NCI-H2196 treated with DMSO at 0.1 percent for 48 hours (cell line): Measurements from ENCODE around the gene ATP5F1E.
"Not testable (repeated sequence)": the region's sequence is repeated elsewhere in the genome, so short reads cannot be mapped to it uniquely, and the experiment has no call there.

Experiments
- DNase-seq: peaks from one replicate; lab custom pipeline; 2025; ENCODE audit not compliant: unreplicated experiment; lab: John Stamatoyannopoulos, UW

The ATP5F1E gene

GRCh38 chr20:58992911-58993310, 39.2 kb downstream of the ATP5F1E start:
- no peak for DNase-seq

DNA sequence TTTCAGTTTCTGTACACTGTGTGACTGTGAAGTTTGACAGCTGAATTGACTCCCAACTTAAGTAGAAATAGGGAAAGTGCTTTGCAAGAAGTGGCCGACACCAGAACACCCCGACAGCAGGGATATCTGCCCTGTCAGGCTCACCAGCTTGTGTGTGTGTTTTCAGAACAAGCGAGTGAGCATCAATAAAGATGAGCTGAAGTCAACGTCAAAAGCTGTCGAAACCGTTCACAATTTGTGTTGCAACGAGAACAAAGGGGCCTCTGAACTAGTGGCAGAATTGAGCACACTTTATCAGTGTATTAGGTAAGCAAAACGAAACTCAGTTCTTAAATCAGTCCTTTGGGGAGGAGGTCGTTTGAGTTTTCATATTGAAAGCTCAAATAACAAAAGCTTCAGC, 40.4 kb downstream of the ATP5F1E start:
- DNase-seq, result no peak

DNA sequence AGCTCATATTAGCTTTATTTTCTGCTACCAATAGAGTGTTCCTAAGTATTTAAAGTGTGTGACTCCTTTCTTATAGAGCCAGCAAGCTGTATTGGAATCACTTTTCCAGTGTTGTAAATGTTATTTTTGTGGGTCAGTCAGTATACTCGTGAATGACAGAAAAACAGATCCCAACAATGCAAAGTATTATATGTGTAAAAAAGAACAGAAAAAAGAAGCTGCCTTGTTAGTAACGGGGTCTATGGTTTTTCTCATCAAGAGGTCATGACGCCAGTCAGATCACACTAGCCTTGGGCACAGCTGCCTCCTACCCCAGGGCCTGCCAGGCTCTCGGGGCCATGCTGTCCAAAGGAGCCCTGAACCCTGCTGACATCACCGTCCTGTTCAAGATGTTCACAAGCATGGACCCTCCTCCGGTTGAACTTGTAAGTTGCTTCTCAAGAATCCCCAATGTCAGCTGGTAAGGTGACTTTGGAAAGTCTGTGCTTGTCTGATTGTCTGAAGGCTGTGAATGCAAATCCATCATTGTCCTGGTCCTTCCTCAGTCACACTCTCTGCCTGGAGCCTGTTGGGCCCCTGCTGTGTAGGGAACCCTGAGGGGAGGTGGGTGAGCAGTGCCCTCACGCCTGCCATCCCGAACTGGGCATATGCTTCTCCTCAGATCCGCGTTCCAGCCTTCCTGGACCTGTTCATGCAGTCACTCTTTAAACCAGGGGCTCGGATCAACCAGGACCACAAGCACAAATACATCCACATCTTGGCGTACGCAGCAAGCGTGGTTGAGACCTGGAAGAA, 41.3 kb downstream of the ATP5F1E start:
- DNase-seq, result no peak

DNA sequence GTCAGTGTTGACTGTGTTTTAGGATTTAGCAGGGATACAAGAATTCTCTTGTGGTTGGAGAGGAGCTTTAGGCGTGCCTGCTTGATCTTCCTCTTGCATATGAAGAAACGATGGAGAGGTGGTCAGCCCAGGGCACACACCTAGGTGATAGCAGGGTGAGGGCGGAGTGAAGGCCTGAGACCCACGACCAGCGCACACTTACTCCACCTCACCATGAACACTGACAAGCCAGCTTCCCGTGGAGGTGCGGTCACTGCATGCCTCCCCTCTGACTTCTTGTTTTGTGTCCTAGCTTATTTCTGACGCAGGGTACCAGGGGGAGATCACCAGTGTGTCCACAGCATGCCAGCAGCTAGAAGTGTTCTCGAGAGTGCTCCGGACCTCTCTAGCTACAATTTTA, 42.9 kb downstream of the ATP5F1E start:
- DNase-seq, result no peak

DNA sequence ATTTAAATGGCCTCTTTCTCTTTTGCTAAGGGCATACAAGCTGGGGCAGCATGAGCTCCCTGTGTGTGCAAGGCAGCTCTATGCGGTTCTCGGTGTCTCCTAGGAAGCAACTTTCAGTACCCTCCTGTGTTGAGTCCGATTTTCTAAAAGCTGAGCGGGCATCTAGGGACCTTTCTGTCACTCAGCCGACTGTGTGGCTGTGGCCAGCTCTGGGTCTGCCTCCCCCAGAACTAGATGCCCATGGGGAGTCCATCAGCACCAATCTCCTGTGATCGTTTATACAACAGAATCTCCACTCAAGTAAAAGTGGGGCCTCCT, 43.6 kb downstream of the ATP5F1E start:
- DNase-seq, result no peak

DNA sequence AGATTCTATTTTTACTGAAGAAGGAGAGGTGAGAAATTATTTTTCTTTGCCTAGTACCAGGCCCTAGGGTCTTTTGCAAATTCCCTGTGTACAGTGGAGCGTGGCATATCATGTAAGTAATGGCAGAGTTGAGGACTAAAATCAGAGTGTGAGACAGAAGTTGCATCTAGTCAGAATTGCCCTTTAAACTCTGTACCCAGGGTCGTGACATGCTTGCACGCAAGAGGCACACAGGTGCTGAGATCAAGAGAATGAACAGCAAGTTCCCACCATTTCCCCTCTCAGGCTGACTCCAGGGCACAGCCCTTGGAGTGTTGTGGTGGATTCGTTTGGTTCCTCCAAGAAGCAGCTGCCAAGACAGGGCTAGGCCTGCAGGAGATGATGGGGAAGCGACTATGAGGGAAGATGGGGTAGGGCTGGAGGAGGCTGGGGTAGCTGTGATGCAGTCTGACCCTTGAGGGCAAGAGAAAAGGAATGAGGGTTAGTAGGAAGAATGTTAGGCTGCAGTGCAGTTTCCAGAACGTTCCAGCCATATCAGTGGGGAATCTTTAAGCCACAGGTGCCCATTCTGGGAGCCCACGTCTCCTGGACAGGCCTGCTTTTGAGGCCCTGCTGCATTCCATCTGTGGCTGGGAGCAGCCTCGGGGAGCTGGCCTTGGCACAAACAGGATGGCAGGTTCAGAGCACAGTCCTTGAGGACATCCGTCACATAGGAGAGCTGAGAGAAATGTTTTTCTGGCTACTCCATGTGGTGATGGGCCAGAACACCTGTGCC, 44.2 kb downstream of the ATP5F1E start:
- DNase-seq, result no peak

DNA sequence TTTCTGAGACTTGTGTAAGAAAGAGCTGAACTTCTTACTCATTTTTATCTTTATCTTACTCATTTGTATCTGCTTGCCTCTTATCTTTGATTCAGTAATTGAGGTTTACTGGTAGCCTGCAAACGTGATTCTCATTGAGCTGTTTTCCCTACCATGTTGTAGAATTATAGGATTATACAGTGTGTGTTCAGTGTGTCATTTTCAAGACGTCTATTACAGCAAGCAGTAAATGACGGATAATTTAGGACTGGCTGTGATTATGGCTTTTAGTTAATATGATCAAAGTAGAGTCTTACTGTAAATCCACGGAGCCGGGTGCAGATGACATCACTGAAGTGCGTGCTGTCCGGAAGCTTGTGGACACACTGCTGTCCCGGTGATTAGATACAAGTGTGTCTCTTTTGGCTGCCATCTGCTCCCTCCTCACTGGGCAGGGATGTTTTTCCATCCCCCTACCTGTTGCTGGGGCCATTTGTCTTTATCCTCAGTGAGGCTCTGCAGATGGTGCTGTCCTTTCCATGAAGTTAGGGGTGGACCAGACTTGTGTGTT, 45.1 kb downstream of the ATP5F1E start:
- no peak for DNase-seq

GRCh38 chr20:58986286-58986967, 45.7 kb downstream of the ATP5F1E start:
- DNase-seq, result no peak

GRCh38 chr20:58985656-58986055, 46.5 kb downstream of the ATP5F1E start:
- no peak for DNase-seq

DNA sequence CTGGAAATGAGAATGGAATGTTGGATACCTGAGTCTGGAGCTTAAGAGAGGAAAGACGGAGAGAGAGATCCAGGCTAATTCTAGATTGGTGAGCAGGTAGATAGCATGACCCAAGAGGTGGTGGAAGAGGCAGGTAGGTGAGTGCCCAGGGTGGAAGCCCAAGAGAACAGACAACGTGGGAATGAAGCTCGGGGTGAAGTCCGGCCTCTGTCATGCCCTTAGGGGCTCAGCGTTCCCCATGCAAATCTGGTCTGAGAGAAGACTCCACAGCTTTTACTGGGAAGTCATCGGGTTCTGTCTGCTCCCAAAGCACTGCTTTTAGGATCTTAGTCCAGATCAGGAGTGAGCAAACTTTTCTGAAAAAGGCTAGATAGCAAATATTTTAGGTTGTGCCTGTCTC, 47.4 kb downstream of the ATP5F1E start:
- DNase-seq, result no peak

- not testable (repeated sequence) for DNase-seq
Measured at GRCh38 chr20:58983115-58983468, 49.0 kb downstream of the ATP5F1E start.

GRCh38 chr20:58982406-58983114, 49.6 kb downstream of the ATP5F1E start:
- DNase-seq, result no peak

DNA sequence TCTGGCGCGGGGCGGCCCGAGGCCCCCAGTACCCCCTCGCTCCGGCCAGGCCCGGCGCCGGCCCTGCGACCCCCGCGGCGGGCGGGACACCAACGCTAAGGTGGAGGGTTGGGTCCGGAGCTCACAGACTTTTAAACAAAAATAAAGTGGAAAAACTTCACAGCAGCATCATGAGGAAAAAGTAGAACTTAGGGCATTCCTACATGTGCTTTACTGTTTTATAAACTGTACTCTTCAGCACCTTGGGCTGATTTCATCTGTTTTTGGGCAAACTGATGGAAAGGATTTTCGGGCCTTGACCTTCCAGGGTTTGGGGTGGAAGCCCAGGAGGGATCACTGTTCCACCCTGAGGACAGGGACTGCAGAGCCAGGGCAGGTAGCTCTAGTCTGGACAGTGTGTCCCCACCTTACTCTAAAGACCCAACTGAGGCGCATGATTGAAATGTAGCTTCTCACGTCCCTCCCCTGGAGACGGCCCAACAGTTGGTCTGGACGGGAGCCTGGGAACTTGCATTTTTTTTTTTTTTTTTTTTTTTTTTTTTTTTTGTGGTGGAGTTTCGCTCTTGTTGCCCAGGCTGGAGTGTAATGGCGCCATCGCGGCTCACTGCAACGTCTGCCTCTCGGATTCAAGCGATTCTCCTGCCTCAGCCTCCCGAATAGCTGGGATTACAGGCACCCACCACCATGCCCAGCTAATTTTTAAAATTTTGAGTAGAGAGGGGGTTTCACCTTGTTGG, 50.3 kb downstream of the ATP5F1E start:
- no peak for DNase-seq

DNA sequence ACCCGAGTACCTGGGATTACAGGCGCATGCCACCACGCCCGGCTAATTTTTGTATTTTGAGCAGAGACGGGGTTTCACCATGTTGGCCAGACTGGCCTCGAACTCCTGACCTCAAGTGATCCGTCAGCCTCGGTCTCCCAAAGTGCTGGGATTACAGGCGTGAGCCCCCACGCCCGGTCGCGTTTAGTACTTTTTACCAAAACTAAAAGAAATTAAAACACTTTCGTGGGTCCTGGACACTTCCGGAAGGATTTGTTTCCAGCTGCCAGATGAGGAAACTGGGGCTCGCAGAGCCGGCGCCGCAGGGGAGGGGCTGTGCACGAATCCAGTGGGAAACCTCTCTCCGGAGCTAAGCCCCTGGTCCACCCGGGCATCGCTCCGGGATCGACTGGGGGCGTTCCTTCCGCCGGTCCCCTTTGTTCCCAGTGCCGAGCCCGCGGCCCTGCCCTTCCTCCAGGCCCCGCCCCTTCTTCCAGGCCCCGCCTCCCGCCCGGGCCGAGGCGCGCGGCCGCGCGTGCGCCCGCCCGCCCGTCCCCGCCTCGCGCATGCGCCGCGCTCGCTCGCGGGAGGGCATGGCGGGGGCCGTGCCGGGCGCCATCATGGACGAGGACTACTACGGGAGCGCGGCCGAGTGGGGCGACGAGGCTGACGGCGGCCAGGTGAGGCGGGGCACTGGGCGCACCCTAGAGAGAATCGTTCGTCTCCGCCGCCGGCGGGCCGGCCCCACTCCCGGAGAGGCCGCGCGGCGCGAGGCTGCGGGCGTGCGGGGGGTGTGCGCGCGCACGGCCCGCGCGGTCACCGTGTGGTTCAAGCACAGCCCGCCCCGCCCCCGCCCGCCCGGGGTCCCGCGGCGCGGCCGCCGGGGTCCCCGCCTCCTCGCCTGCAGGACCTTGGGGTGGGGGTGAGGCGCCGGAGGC, 51.2 kb downstream of the ATP5F1E start, which contains the start of gene NELFCD:
TSS of gene NELFCD (plus strand) at position 546 of the 917 bp plus-strand sequence. CDS start at position 600, 54 bp downstream.
- DNase-seq, result peak; percentile 75

DNA sequence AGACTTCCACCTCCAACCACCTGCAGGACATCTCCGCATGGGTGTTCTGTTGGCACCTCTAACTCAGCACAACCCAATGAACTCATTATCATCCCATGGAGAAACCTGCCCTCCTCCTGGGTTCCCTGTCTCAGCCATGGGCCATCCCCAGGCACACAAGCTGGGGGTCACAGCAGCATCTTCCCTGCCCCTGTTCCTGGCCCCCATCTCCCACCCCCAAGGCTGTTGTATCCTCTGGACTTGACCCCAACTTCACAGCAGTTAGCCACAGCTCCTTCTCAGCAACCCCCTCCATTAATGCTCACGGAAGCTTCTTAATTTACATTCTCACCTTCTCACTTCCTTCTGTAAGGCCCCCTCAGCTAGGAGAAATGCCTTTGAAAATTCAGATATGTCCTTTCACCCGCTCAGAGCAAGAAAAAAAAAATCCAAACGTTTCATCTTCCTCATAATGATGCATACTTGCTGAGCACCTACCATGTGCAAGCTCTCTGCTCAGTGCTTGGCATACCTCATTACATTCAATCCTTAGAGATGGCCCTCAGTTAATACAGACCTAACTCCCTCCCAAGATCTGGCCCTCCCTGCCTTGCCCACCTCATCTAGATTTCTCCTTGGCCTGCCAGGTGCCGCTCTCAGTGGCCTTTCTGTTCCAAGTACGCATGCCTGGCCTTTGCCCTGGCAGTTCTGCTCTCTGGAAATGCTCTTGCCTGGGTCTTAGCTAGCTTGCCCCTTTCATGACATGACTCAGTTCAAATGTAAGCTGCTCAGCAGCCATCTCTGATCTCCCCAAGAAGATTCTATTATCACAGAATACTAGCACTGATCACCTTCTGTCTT, 53.6 kb downstream of the ATP5F1E start:
- no peak for DNase-seq

DNA sequence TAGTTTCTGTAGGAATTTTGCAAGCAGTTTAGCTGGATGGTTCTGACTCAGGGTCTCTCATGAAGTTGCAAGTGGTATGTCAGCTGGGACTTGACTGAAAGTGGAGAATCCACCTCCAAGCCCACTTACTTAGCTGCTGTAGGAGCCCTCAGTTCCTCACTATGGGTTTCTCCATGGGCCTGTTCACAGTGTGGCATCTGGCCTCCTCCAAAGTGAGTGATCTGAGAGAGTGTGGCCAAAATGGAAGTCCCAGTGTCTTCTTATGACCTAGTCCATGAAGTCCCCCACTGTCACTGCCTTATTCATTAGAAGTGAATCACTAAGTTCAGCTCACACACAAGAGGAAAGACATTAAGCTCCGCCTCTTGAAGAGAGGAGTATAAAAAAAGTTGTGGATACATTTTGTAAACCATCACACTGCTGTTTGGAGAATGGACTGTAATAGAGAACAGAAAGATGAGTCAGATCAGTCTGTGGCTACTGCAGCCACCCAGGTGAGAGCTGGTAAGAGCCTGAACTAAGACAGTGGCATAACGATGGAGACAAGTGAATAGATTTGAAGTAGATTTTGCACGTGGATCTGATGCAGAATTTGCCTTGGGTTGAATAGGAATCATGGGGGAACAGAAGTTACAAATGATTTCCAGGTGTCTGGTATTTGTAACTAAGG, 55.9 kb downstream of the ATP5F1E start:
- no peak for DNase-seq
